ENCODE data around the gene SH3BP5.

- TF ChIP-seq CTCF (conservative IDR thresholded peaks at IDR 0.05) (no peak), EZH2 (IDR thresholded peaks at IDR 0.05; ENCODE audit: low read depth) (no peak)
Observed at GRCh38 chr3:15263120-15263519, 69.3 kb downstream of the SH3BP5 start.
